CD14-positive monocyte (primary cell): Measurements from ENCODE around the gene PRKN. TPM values are rescaled to one million over a fixed set of nuclear protein-coding genes. Genes with fewer than 3 reads are reported as not detected.

Source experiments
- DNase-seq, 3 donors: peaks; one replicate each; pipeline ENCODE4 v3.0.0-alpha.2; 2011 to 2022
- H2AFZ ChIP-seq: 2 replicates; pipeline ENCODE4 v1.6.0; 2012; ENCODE audit warnings: mild to moderate bottlenecking, low read depth, low read length, inconsistent platforms; ENCODE audit not compliant: insufficient read depth, poor library complexity, severe bottlenecking
- H3K27ac ChIP-seq, 2 donors: 1 replicate in 1 of 2; 2 replicates in 1 of 2; pipeline ENCODE4 v1.5.1; 2012 to 2013; ENCODE audit warnings: low read length in 2 of 2, control low read depth in 1 of 2, inconsistent platforms in 1 of 2, low read depth in 1 of 2, mild to moderate bottlenecking in 1 of 2
- H3K27me3 ChIP-seq, 2 donors: one replicate each; pipeline versions ENCODE4 v1.6.0 to v1.6.1; 2011 to 2013; ENCODE audit warnings: low read length in 2 of 2; ENCODE audit not compliant: control insufficient read depth in 2 of 2, insufficient read depth in 2 of 2
- H3K36me3 ChIP-seq, 2 donors: replicated peaks in 1 of 2; 1 replicate in 1 of 2; 2 replicates in 1 of 2; pipeline versions ENCODE4 v1.5.1 to v1.6.1; 2012 to 2013; ENCODE audit warnings: low read length in 2 of 2, control low read depth in 1 of 2, inconsistent platforms in 1 of 2, mild to moderate bottlenecking in 1 of 2; ENCODE audit not compliant: insufficient read depth in 2 of 2, control insufficient read depth in 1 of 2
- H3K4me1 ChIP-seq, 2 donors: 1 replicate in 1 of 2; 2 replicates in 1 of 2; pipeline versions ENCODE4 v1.5.1 to v1.6.1; 2012 to 2013; ENCODE audit warnings: low read length in 2 of 2, control low read depth in 1 of 2, inconsistent platforms in 1 of 2, mild to moderate bottlenecking in 1 of 2, moderate library complexity in 1 of 2; ENCODE audit not compliant: insufficient read depth in 2 of 2, control insufficient read depth in 1 of 2
- H3K4me2 ChIP-seq: replicated peaks from 2 replicates; pipeline ENCODE3; 2012; ENCODE audit warnings: low read length, moderate library complexity, mild to moderate bottlenecking; ENCODE audit not compliant: poor library complexity, severe bottlenecking; ENCODE audit errors: extremely low read depth
- H3K4me3 ChIP-seq, 3 experiments: fragments of 200-600 bp in 1 of 3; sonication (generic) in 1 of 3; replicated peaks in 1 of 3; 1 replicate in 2 of 3; 2 replicates in 1 of 3; pipeline ENCODE4 v1.5.1; 2011 to 2013; ENCODE audit warnings: low read length in 3 of 3, mild to moderate bottlenecking in 3 of 3, control low read depth in 2 of 3, low read depth in 2 of 3, inconsistent platforms in 1 of 3, moderate library complexity in 1 of 3
- H3K79me2 ChIP-seq: 2 replicates; pipeline ENCODE4 v1.6.0; 2012; ENCODE audit warnings: mild to moderate bottlenecking, control low read depth, inconsistent platforms, low read length, moderate library complexity; ENCODE audit not compliant: insufficient read depth
- H3K9ac ChIP-seq: 2 replicates; pipeline ENCODE4 v1.6.0; 2017; ENCODE audit warnings: low read length, mild to moderate bottlenecking; ENCODE audit not compliant: insufficient read depth, poor library complexity, severe bottlenecking
- H3K9me3 ChIP-seq, 2 donors: replicated peaks in 1 of 2; 1 replicate in 1 of 2; 2 replicates in 1 of 2; pipeline versions ENCODE4 v1.5.1 to v1.6.1; 2012 to 2013; ENCODE audit warnings: low read length in 2 of 2, control low read depth in 1 of 2; ENCODE audit not compliant: control insufficient read depth in 1 of 2, insufficient read depth in 1 of 2
- H4K20me1 ChIP-seq: 2 replicates; pipeline ENCODE4 v1.6.0; 2012; ENCODE audit warnings: mild to moderate bottlenecking, low read length, control low read depth, moderate library complexity; ENCODE audit not compliant: insufficient read depth
- H3K27ac Mint-ChIP-seq, 7 donors: one replicate each; pipeline ENCODE4 v1.8.0; 2020; ENCODE audit warnings: mild to moderate bottlenecking in 7 of 7, mixed read lengths in 7 of 7, moderate library complexity in 6 of 7, inconsistent platforms in 2 of 7
- H3K27me3 Mint-ChIP-seq, 3 donors: one replicate each; pipeline ENCODE4 v1.8.0; 2021 to 2022; ENCODE audit warnings: low read depth in 3 of 3, mild to moderate bottlenecking in 3 of 3, mixed read lengths in 3 of 3, moderate library complexity in 3 of 3, inconsistent platforms in 1 of 3
- H3K36me3 Mint-ChIP-seq, 2 donors: one replicate each; pipeline ENCODE4 v1.8.0; 2020; ENCODE audit warnings: mixed read lengths in 2 of 2, inconsistent platforms in 1 of 2, mild to moderate bottlenecking in 1 of 2
- H3K4me1 Mint-ChIP-seq: one replicate; pipeline ENCODE4 v1.8.0; 2020; ENCODE audit warnings: mild to moderate bottlenecking, mixed read lengths
- H3K4me3 Mint-ChIP-seq, 2 donors: one replicate each; pipeline ENCODE4 v1.8.0; 2020; ENCODE audit warnings: mild to moderate bottlenecking in 2 of 2, mixed read lengths in 2 of 2, moderate library complexity in 1 of 2
- H3K9me3 Mint-ChIP-seq, 7 donors: one replicate each; pipeline ENCODE4 v1.8.0; 2020 to 2022; ENCODE audit warnings: mixed read lengths in 7 of 7, mild to moderate bottlenecking in 6 of 7, moderate library complexity in 6 of 7, inconsistent platforms in 2 of 7
- WGBS: methylation state at CpG from one replicate; pipeline ENCODE4 v1.1.5; 2013; ENCODE audit warnings: missing lambda C conversion rate; ENCODE audit not compliant: insufficient coverage; 5-methylcytosine and 5-hydroxymethylcytosine counted together
- intact Hi-C, 2 donors: fragments of 100-400 bp; cut with micrococcal nuclease; formaldehyde crosslinking; loops; one replicate each; pipeline versions ENCODE4 v1.15.0 to v1.15.1; 2023
- polyA plus RNA-seq, 3 donors: library from polyadenylated mRNA; depleted of rRNA in 1 of 3; unstranded in 2 of 3; stranded (reverse) in 1 of 3; fragments of 300-500 nt in 2 of 3; fragments of >200 nt in 1 of 3; fragmentation: Illumina TruSeq in 2 of 3; gene quantifications; 1 replicate in 2 of 3; 2 replicates in 1 of 3; pipeline ENCODE4 v1.2.3, GENCODE V29; 2012 to 2021
- TF ChIP-seq, protein P1 (sequence below): fragments of 200-600 bp; IDR thresholded peaks from one replicate; pipeline ENCODE4 v1.8.0; 2022; ENCODE audit warnings: antibody characterized with exemption, mild to moderate bottlenecking

PRKN gene
- polyA plus RNA-seq, 3 donors: 0.19 to 0.21 TPM; not detected in 1

DNA sequence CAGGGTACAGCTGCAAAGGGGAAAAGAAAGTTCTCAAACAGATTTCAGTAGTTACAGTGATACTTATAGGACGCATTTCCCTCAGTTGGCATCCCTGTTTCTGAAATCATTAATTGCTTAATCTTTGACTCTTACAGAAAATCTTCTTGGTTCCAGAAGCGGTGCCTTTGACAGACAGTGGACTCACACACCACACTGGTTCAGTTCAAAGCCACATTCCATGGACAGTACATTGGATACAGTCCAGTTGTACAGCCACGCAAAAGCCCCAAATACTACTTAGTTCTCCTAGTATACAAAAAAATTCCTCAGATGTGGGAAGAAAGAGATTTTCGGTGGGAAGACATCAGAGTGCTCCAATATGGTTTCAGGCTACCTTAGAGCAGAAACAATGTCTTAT, 460.4 kb downstream of the PRKN start:
- H3K4me3 ChIP-seq: no peak overlapping the region
- H3K27ac ChIP-seq: no peak overlapping the region
- no peaks in the 10 kb centered on the region for H3K79me2 ChIP-seq
- H3K27me3 Mint-ChIP-seq: no peaks in the 10 kb centered on the region
- H3K27ac Mint-ChIP-seq: no peak overlapping the region
- H3K36me3 Mint-ChIP-seq: no peaks in the 10 kb centered on the region
- H3K4me3 Mint-ChIP-seq: no peak overlapping the region
- H3K4me2 ChIP-seq: no peak overlapping the region
- H3K36me3 ChIP-seq: no peaks in the 10 kb centered on the region
- TF ChIP-seq, protein P1, sequence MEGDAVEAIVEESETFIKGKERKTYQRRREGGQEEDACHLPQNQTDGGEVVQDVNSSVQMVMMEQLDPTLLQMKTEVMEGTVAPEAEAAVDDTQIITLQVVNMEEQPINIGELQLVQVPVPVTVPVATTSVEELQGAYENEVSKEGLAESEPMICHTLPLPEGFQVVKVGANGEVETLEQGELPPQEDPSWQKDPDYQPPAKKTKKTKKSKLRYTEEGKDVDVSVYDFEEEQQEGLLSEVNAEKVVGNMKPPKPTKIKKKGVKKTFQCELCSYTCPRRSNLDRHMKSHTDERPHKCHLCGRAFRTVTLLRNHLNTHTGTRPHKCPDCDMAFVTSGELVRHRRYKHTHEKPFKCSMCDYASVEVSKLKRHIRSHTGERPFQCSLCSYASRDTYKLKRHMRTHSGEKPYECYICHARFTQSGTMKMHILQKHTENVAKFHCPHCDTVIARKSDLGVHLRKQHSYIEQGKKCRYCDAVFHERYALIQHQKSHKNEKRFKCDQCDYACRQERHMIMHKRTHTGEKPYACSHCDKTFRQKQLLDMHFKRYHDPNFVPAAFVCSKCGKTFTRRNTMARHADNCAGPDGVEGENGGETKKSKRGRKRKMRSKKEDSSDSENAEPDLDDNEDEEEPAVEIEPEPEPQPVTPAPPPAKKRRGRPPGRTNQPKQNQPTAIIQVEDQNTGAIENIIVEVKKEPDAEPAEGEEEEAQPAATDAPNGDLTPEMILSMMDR: no peak
- H3K4me1 ChIP-seq: no peaks in the 10 kb centered on the region
- no peaks in the 10 kb centered on the region for H3K4me1 Mint-ChIP-seq
- H4K20me1 ChIP-seq: no peaks in the 10 kb centered on the region
- H2AFZ ChIP-seq: no peak overlapping the region
- no peak overlapping the region for H3K9ac ChIP-seq
- no peak for DNase-seq
- peaks cover 0 to 39% of the 10 kb centered on the region in 2 donors for H3K9me3 ChIP-seq
- H3K9me3 Mint-ChIP-seq: peaks cover 0 to 14% (median 6%) of the 10 kb centered on the region in 7 donors
- intact Hi-C loops: no loop called here
- no peaks in the 10 kb centered on the region for H3K27me3 ChIP-seq
- 100% methylated on average over 2 of the region's 4 CpGs for WGBS

DNA sequence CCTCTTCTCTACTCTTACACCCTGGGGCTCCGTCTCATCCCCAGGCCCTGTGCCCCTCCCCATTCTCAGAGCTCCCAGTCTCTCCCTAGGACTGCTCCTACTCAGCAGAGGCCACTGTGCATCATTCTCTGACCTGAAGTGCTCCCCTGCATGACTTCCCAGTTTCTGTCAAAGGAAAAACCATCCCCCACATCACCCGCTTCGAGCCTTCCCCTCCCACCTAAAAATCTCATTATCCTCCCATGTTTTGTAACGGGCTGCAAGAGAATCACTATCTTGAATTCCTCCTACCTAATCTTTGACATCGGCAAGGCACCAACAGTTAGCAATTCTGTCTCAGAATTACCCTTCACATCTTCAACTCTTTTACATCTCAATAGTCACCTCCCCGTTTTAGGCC, 463.0 kb downstream of the PRKN start:
- Mint-ChIP-seq H3K27ac (no peak overlapping the region), H3K4me3 (no peak overlapping the region), H3K36me3 (no peaks in the 10 kb centered on the region), H3K9me3 (peaks cover 0 to 16% (median 6%) of the 10 kb centered on the region in 7 donors), H3K27me3 (no peaks in the 10 kb centered on the region), H3K4me1 (no peaks in the 10 kb centered on the region)
- TF ChIP-seq, protein P1: no peak
- no peaks in the 10 kb centered on the region for H3K4me1 ChIP-seq
- no peak overlapping the region for H3K9ac ChIP-seq
- H3K9me3 ChIP-seq: peaks cover 0 to 27% of the 10 kb centered on the region in 2 donors
- WGBS: 90% methylated on average over 5 of the region's 6 CpGs
- H2AFZ ChIP-seq: no peak overlapping the region
- no peaks in the 10 kb centered on the region for H4K20me1 ChIP-seq
- DNase-seq: no peak
- H3K4me2 ChIP-seq: no peak overlapping the region
- H3K79me2 ChIP-seq: no peaks in the 10 kb centered on the region
- no peaks in the 10 kb centered on the region for H3K36me3 ChIP-seq
- no peaks in the 10 kb centered on the region for H3K27me3 ChIP-seq
- H3K27ac ChIP-seq: no peak overlapping the region
- intact Hi-C loops: no loop called here
- no peak overlapping the region for H3K4me3 ChIP-seq
